NCI-H526 treated with DMSO at 0.1 percent for 48 hours (cell line): ENCODE data around the gene SLC16A8.
A peak's percentile ranks its signal among the peaks of the same experiment; 100 is the strongest.
"Not testable (repeated sequence)": the region's sequence is repeated elsewhere in the genome, so short reads cannot be mapped to it uniquely, and the experiment has no call there.

Experiments used
- DNase-seq: peaks from one replicate; lab custom pipeline; 2025; lab: John Stamatoyannopoulos, UW

Gene SLC16A8

GRCh38 chr22:38043151-38044039 lies 40.6 kb downstream of the SLC16A8 start:
- no peak for DNase-seq

- DNase-seq = no peak
These were observed 41.5 kb downstream of the SLC16A8 start for GRCh38 chr22:38042488-38042790.

- no peak for DNase-seq
These were observed 42.1 kb downstream of the SLC16A8 start for GRCh38 chr22:38041760-38042487.

GRCh38 chr22:38040953-38041759 lies 42.8 kb downstream of the SLC16A8 start:
- no peak for DNase-seq

GRCh38 chr22:38038890-38039812 lies 44.8 kb downstream of the SLC16A8 start:
- no peak for DNase-seq

GRCh38 chr22:38038426-38038825 lies 45.6 kb downstream of the SLC16A8 start:
- no peak for DNase-seq

GRCh38 chr22:38037367-38038150 lies 46.4 kb downstream of the SLC16A8 start:
- DNase-seq = not testable (repeated sequence)

- DNase-seq = no peak
These were observed 47.5 kb downstream of the SLC16A8 start for GRCh38 chr22:38036392-38037062.

- DNase-seq = peak; percentile 20
These were observed 48.5 kb downstream of the SLC16A8 start for GRCh38 chr22:38035530-38035885.

- DNase-seq = no peak
These were observed 49.0 kb downstream of the SLC16A8 start for GRCh38 chr22:38034884-38035529.

- no peak for DNase-seq
These were observed 49.6 kb downstream of the SLC16A8 start for GRCh38 chr22:38034278-38034882.

- no peak for DNase-seq
These were observed 50.3 kb downstream of the SLC16A8 start for GRCh38 chr22:38033522-38034277.

- no peak for DNase-seq
These were observed 51.1 kb downstream of the SLC16A8 start for GRCh38 chr22:38032681-38033521.

GRCh38 chr22:38031491-38031890 lies 52.5 kb downstream of the SLC16A8 start:
- DNase-seq = no peak

- DNase-seq = no peak
These were observed 53.5 kb downstream of the SLC16A8 start for GRCh38 chr22:38030311-38031133.

- no peak for DNase-seq
These were observed 54.1 kb downstream of the SLC16A8 start for GRCh38 chr22:38029901-38030300.

- DNase-seq = no peak
These were observed 54.6 kb downstream of the SLC16A8 start for GRCh38 chr22:38029370-38029769.
